OCI-LY1 (cell line): ENCODE results near the gene CST3.

Experiments
- H2AFZ ChIP-seq: fragments of 200-600 bp; sonication (generic), shearing (Covaris generic); 2 replicates; pipeline ENCODE4 v1.6.0; 2014; ENCODE audit warnings: antibody characterized with exemption, mild to moderate bottlenecking, low read length
- H3F3A ChIP-seq: fragments of 200-600 bp; sonication (generic), shearing (Covaris generic); 2 replicates; pipeline ENCODE4 v1.6.0; 2014; ENCODE audit warnings: mild to moderate bottlenecking, antibody characterized with exemption, low read length, moderate library complexity; ENCODE audit not compliant: insufficient read depth
- H3K27ac ChIP-seq: fragments of 200-600 bp; sonication (generic); 2 replicates; pipeline ENCODE4 v1.5.1; 2014; ENCODE audit warnings: low read length, mixed run types, mild to moderate bottlenecking, low read depth; ENCODE audit not compliant: poor library complexity, severe bottlenecking
- H3K27me3 ChIP-seq: fragments of 200-600 bp; sonication (generic); 2 replicates; pipeline ENCODE4 v1.6.0; 2014; ENCODE audit warnings: antibody characterized with exemption, mild to moderate bottlenecking, low read length, moderate library complexity; ENCODE audit not compliant: insufficient read depth
- H3K36me3 ChIP-seq: fragments of 200-600 bp; sonication (generic); 2 replicates; pipeline ENCODE4 v1.6.1; 2014; ENCODE audit warnings: mild to moderate bottlenecking, antibody characterized with exemption, low read length, moderate library complexity, mixed read lengths; ENCODE audit not compliant: insufficient read depth
- H3K4me1 ChIP-seq: fragments of 200-600 bp; sonication (generic); 2 replicates; pipeline ENCODE4 v1.5.1; 2014; ENCODE audit warnings: mild to moderate bottlenecking, low read length, moderate library complexity; ENCODE audit not compliant: insufficient read depth, severe bottlenecking
- H3K4me2 ChIP-seq: fragments of 200-600 bp; sonication (generic), shearing (Covaris generic); 2 replicates; pipeline ENCODE4 v1.6.1; 2014; ENCODE audit warnings: low read length
- H3K4me3 ChIP-seq: fragments of 200-600 bp; sonication (generic); 2 replicates; pipeline ENCODE4 v1.5.1; 2014; ENCODE audit warnings: low read length, low read depth, mild to moderate bottlenecking, mixed read lengths; ENCODE audit not compliant: poor library complexity, severe bottlenecking
- H3K79me2 ChIP-seq: fragments of 200-600 bp; shearing (Covaris generic); 2 replicates; pipeline ENCODE4 v1.6.1; 2016; ENCODE audit warnings: mixed run types, low read length, mixed read lengths; ENCODE audit not compliant: insufficient read depth
- H3K9ac ChIP-seq: fragments of 200-600 bp; sonication (generic), shearing (Covaris generic); 2 replicates; pipeline ENCODE4 v1.6.1; 2014; ENCODE audit warnings: mild to moderate bottlenecking, low read length, mixed read lengths
- H3K9me2 ChIP-seq: fragments of 200-600 bp; sonication (generic), shearing (Covaris generic); 2 replicates; pipeline ENCODE4 v1.6.1; 2014; ENCODE audit warnings: low read depth, mild to moderate bottlenecking, low read length, mixed read lengths
- H3K9me3 ChIP-seq: fragments of 200-600 bp; shearing (Covaris generic); 2 replicates; pipeline ENCODE4 v1.6.1; 2014; ENCODE audit warnings: low read length, mixed read lengths
- H4K20me1 ChIP-seq: fragments of 200-600 bp; sonication (generic), shearing (Covaris generic); 2 replicates; pipeline ENCODE4 v1.6.0; 2016; ENCODE audit warnings: mild to moderate bottlenecking, low read length; ENCODE audit not compliant: insufficient read depth
- CTCF ChIP-seq: fragments of 200-600 bp; sonication (generic), shearing (Covaris generic); IDR thresholded peaks from 2 replicates; pipeline ENCODE4 v1.5.1; 2017; ENCODE audit warnings: mild to moderate bottlenecking, antibody characterized with exemption, low read length, moderate library complexity, mixed read lengths
- EZH2 ChIP-seq: fragments of 200-600 bp; sonication (generic), shearing (Covaris generic); IDR thresholded peaks from 2 replicates; pipeline ENCODE4 v1.8.0; 2017; ENCODE audit warnings: borderline replicate concordance, mixed run types, mild to moderate bottlenecking, antibody characterized with exemption, low read length, moderate library complexity, mixed read lengths

CST3 gene

DNA sequence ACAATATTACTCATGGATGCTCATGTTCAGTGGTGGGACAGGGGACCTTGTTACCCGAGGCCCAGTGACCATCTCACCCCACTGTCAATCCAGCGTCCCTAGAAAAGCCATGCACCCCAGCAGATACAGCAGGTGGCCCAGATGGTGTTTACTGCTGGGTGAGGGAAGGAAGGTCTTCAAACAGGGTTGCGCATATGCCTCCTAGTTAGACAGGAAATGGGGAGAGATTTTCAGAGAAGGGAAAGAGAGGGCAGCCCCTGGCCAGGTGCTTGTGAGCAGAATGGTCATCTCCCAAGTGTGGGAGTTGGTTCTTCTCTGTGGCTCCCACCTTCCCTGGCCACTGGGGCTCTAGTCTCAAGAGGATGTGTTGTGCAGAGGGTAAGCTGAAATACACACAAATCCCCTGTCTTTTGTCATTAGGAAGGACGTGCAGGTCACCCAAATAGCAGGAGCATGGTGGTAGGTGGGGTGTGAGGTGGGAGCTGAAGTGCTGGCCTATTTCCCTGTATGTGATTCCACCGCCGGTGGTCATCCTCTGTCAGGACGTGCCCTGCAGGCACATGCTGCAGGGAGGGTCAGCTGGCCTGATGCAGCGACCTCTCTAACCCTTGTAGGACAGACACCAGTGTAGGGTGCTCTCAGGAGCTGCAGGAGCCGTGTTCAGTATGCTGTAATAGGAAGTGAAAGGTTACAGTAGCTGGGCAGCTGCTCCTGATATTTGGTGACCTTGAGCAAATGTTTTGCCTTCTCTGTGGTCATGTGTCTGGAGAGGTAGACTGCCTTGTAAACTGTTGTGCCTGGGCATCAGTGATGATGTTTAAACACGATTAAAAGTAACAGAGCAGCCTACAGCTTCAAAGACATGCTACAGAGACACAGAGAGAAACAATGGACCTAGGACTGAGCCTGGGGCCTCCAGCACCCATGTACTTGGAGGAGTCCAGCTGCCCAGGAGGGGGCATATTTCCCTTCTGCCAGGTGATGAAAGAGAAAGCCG lies 3.2 kb upstream of the CST3 start:
- Histone ChIP-seq H3K9ac (no peak overlapping the region), H3K4me3 (no peak overlapping the region)
- TF ChIP-seq CTCF = no peak
- TF ChIP-seq EZH2 = no peak

DNA sequence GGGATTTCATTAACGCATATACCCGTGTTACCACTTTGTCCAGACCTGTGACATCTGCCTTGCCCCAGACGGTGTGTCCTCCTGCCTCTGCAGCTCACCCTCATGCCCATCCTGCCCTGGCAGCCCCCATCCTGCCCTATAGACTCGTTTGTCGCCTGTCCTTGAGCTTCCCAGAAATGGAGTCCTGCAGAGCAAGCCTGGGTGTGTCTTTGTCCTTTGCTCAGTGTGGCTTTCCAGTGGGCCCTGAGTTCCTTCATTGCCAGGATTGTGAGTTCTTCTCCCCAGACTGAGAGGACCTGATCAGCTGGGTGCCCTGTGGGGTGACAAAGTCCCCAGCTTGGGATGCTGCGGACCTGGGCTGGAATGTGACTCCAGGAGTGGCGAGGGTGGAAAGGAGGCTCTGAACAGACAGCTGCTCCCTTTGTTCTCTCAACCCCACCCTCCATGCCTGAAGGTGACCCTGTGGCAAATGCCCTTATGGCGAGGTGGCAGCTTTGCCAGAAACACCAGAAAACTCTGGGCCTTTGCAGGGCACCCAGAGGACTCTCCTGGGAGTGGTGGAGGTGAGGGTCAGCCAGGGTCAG lies 2.4 kb upstream of the CST3 start:
- Histone ChIP-seq H3K27me3 (no peaks in the 10 kb centered on the region), H3K4me1 (no peaks in the 10 kb centered on the region), H3F3A (no peaks in the 10 kb centered on the region), H3K27ac (no peak overlapping the region), H3K9ac (no peak overlapping the region), H3K79me2 (no peaks in the 10 kb centered on the region), H2AFZ (no peak overlapping the region), H4K20me1 (no peaks in the 10 kb centered on the region), H3K9me2 (no peaks in the 10 kb centered on the region), H3K36me3 (no peaks in the 10 kb centered on the region), H3K9me3 (no peaks in the 10 kb centered on the region), H3K4me3 (no peak overlapping the region), H3K4me2 (no peak overlapping the region)
- TF ChIP-seq CTCF = no peak
- TF ChIP-seq EZH2 = no peak

More for the DNA sequence above, 3.2 kb upstream of the CST3 start:
- Histone ChIP-seq H3K36me3 (no peaks in the 10 kb centered on the region), H3K4me2 (no peak overlapping the region), H3K79me2 (no peaks in the 10 kb centered on the region), H3K4me1 (no peaks in the 10 kb centered on the region), H4K20me1 (no peaks in the 10 kb centered on the region), H3F3A (no peaks in the 10 kb centered on the region), H3K27me3 (no peaks in the 10 kb centered on the region), H3K9me2 (no peaks in the 10 kb centered on the region), H3K9me3 (no peaks in the 10 kb centered on the region), H2AFZ (no peak overlapping the region), H3K27ac (no peak overlapping the region)

DNA sequence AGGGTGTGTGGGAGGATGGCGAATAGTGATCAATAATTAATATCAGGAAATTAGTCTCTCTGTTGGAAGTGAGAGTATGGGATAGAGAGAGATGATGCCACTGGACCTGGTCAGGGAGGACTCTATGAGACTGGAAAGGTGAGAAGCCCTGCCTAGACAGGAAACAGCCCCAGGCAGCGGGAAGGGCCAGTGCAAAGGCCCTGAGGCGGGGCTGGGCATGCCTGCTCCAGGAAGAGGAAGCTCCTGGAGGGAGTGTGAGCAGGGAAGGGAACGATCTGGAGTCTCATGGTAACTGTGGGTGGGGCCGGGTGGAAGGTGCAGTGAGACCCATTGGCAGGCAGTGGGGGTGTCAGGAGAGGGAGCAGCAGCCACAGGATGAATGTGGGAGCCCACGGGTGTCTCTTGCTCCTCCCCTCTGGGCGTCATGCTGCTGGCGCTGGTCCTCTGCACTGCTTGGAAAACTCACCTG lies 1.8 kb upstream of the CST3 start:
- no peaks in the 10 kb centered on the region for H3K36me3 ChIP-seq
- no peak overlapping the region for H3K27ac ChIP-seq
- no peaks in the 10 kb centered on the region for H3F3A ChIP-seq
- H2AFZ ChIP-seq = no peak overlapping the region
- H3K9me3 ChIP-seq = no peaks in the 10 kb centered on the region
- H3K9me2 ChIP-seq = no peaks in the 10 kb centered on the region
- no peak for TF ChIP-seq EZH2
- no peak for TF ChIP-seq CTCF
- H3K4me3 ChIP-seq = no peak overlapping the region
- H4K20me1 ChIP-seq = no peaks in the 10 kb centered on the region
- no peaks in the 10 kb centered on the region for H3K4me1 ChIP-seq
- no peaks in the 10 kb centered on the region for H3K27me3 ChIP-seq
- no peaks in the 10 kb centered on the region for H3K79me2 ChIP-seq
- no peak overlapping the region for H3K4me2 ChIP-seq
- H3K9ac ChIP-seq = no peak overlapping the region
